Measurements from ENCODE around the gene VOPP1. TPM values are rescaled to one million over a fixed set of nuclear protein-coding genes. Genes with fewer than 3 reads are reported as not detected.

VOPP1 gene
- total and polyA plus RNA-seq, 9 of the 15 experiments (the other 6 are each of a cell fraction or from before 2014, with no cell fraction given), result 8.2 to 45.8 (median 31.2) TPM

DNA sequence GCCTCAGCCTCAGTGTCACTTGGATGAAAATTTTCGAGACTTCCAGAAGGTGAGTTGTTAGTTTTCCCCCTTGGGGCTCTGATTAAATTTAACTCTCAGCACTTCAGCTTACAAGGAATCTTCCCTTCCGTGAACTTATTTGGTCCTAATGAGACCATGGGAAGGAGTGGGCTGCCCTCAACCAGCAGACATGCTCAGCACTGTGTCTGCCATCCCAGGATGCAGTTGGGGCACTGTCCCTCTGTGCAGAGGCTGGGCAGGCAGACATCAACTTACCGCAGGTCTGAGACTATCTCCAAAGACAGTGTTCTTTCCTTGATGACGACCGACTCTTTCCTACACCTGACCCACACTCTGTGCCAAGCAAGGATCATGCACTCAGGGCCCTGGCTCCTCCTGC is 36.7 kb downstream of the VOPP1 start (continued):
- TF ChIP-seq BCL6 (CRISPR knock-in tag; IDR thresholded peaks at IDR 0.05), result no peak
- TF ChIP-seq, protein P1, sequence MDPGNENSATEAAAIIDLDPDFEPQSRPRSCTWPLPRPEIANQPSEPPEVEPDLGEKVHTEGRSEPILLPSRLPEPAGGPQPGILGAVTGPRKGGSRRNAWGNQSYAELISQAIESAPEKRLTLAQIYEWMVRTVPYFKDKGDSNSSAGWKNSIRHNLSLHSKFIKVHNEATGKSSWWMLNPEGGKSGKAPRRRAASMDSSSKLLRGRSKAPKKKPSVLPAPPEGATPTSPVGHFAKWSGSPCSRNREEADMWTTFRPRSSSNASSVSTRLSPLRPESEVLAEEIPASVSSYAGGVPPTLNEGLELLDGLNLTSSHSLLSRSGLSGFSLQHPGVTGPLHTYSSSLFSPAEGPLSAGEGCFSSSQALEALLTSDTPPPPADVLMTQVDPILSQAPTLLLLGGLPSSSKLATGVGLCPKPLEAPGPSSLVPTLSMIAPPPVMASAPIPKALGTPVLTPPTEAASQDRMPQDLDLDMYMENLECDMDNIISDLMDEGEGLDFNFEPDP (CRISPR knock-in tag; IDR thresholded peaks at IDR 0.05), result no peak
- TF ChIP-seq HMGN3 (IDR thresholded peaks at IDR 0.05; ENCODE audit: borderline replicate concordance, extremely low read depth, insufficient read length, low read depth, low read length), result no peak
- TF ChIP-seq, protein P2, sequence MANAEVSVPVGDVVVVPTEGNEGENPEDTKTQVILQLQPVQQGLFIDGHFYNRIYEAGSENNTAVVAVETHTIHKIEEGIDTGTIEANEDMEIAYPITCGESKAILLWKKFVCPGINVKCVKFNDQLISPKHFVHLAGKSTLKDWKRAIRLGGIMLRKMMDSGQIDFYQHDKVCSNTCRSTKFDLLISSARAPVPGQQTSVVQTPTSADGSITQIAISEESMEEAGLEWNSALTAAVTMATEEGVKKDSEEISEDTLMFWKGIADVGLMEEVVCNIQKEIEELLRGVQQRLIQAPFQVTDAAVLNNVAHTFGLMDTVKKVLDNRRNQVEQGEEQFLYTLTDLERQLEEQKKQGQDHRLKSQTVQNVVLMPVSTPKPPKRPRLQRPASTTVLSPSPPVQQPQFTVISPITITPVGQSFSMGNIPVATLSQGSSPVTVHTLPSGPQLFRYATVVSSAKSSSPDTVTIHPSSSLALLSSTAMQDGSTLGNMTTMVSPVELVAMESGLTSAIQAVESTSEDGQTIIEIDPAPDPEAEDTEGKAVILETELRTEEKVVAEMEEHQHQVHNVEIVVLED (CRISPR knock-in tag; IDR thresholded peaks at IDR 0.05), result no peak

DNA sequence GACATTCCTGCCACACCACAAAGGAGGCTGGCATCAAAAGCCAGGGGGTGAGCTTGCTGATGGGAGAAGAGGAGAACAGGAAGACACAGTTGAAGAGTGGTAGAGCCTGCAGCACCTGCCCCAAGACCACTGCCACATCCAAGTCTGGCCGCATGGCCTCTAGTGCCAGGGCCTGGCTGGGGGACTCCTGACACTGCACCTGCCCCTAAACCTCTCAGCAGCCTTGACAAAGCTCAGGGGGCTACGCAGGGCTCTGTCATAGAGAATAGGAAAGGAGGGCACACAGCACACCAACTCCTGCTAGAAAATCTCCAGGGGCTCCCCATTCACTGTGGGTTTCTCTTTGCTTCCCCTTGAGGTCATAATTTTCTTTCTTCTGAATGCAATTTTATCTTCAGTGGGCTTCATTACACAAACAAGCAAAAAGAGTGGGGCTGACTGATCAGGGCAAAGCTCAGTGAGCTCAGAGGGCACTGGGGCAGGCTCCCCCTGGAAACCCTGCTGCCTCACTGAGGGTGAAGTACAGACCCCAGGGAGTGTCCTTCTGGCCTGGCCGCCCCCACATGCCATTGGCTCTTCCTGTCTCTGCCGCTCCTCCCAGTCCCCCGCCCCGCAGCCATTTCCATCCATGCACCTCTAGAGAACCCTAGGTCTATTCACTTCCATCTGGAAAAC is 37.2 kb downstream of the VOPP1 start:
- H3K27me3 ChIP-seq (ENCODE audit: control insufficient read depth in 2 of 2, insufficient read depth in 2 of 2, low read length in 2 of 2), result no peaks in the 10 kb centered on the region
- FAIRE-seq (no peak), DNase-seq (ENCODE audit: extremely low read depth in 1 of 4, low spot score in 3 of 4) (no peak), ATAC-seq (peak; percentile 34; the same call in 2 of the 3 replicates)
- peaks cover 0 to 13% of the 10 kb centered on the region in 2 experiments for H3K4me1 ChIP-seq (replicated peaks in 1 of 2; ENCODE audit: control insufficient read depth in 2 of 2, insufficient read depth in 2 of 2, low read length in 2 of 2)
- H3K36me3 ChIP-seq (ENCODE audit: control insufficient read depth, insufficient read depth, low read length), result no peaks in the 10 kb centered on the region
- BruUV-seq (replicated peaks), result no TSS peak
- in situ Hi-C loops (cut with MboI), result no loop called here
- 0 out of 4 replicates have a peak overlapping the region, but pooled peaks of 1 of the 2 experiments have one; percentile 39 for H3K9ac ChIP-seq (ENCODE audit: insufficient read depth in 1 of 2, low read depth in 2 of 2, low read length in 2 of 2)
- no peak overlapping the region for H3K27ac ChIP-seq (ENCODE audit: extremely low read depth, low read depth, low read length)
- peaks cover 6% of the 10 kb centered on the region; the same call in 1 of the 3 replicates for H3K79me2 ChIP-seq (ENCODE audit: control insufficient read depth, insufficient read depth, low read length)
- WGBS (ENCODE audit: insufficient coverage, low coverage, missing lambda C conversion rate), result 79% methylated on average over 5 of the region's 6 CpGs
- intact Hi-C loops (cut with micrococcal nuclease), result no loop called here
- peaks cover 20% of the 10 kb centered on the region for H4K20me1 ChIP-seq (replicated peaks; ENCODE audit: control insufficient read depth, insufficient read depth, low read length)
- H3K4me2 ChIP-seq (ENCODE audit: insufficient read depth, low read length), result no peak overlapping the region
- no peak overlapping the region for H3K4me3 ChIP-seq
- ChIA-PET CTCF (ENCODE audit: low intra/inter-chr PET ratio) (no interaction called here), POLR2A (interaction anchor here (1.1 kb wide), 1 partner anchor 16 kb away, joined by 4 read pairs; no protein-coding TSS in a partner anchor)
- no peaks in the 10 kb centered on the region for H3K9me3 ChIP-seq (replicated peaks; ENCODE audit: control insufficient read depth, insufficient read depth, low read depth, low read length)
- H3K9me1 ChIP-seq (ENCODE audit: control insufficient read depth, insufficient read depth, low read length), result no peaks in the 10 kb centered on the region
- H2AFZ ChIP-seq (ENCODE audit: low read depth, low read length), result no peak overlapping the region
- TF ChIP-seq, protein P3, sequence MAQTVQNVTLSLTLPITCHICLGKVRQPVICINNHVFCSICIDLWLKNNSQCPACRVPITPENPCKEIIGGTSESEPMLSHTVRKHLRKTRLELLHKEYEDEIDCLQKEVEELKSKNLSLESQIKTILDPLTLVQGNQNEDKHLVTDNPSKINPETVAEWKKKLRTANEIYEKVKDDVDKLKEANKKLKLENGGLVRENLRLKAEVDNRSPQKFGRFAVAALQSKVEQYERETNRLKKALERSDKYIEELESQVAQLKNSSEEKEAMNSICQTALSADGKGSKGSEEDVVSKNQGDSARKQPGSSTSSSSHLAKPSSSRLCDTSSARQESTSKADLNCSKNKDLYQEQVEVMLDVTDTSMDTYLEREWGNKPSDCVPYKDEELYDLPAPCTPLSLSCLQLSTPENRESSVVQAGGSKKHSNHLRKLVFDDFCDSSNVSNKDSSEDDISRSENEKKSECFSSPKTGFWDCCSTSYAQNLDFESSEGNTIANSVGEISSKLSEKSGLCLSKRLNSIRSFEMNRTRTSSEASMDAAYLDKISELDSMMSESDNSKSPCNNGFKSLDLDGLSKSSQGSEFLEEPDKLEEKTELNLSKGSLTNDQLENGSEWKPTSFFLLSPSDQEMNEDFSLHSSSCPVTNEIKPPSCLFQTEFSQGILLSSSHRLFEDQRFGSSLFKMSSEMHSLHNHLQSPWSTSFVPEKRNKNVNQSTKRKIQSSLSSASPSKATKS (CRISPR knock-in tag; IDR thresholded peaks at IDR 0.05), result no peak
- no peak for TF ChIP-seq BDP1 (IDR thresholded peaks at IDR 0.05; ENCODE audit: insufficient read depth, insufficient read length)
- TF ChIP-seq EZH2 (IDR thresholded peaks at IDR 0.05; ENCODE audit: borderline replicate concordance, low read depth, low read length), result no peak
- TF ChIP-seq, protein P4, sequence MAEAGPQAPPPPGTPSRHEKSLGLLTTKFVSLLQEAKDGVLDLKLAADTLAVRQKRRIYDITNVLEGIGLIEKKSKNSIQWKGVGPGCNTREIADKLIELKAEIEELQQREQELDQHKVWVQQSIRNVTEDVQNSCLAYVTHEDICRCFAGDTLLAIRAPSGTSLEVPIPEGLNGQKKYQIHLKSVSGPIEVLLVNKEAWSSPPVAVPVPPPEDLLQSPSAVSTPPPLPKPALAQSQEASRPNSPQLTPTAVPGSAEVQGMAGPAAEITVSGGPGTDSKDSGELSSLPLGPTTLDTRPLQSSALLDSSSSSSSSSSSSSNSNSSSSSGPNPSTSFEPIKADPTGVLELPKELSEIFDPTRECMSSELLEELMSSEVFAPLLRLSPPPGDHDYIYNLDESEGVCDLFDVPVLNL (CRISPR knock-in tag; IDR thresholded peaks at IDR 0.05; ENCODE audit: low read depth), result no peak
- no peak for TF ChIP-seq PHF8 (IDR thresholded peaks at IDR 0.05; ENCODE audit: borderline replicate concordance, low read length)
- TF ChIP-seq U2AF1 (optimal IDR thresholded peaks at IDR 0.05; ENCODE audit: low read depth, low read length), result no peak
- no peak for TF ChIP-seq POLR3G (IDR thresholded peaks at IDR 0.05; ENCODE audit: extremely low read depth, insufficient read length, insufficient replicate concordance)
- TF ChIP-seq MEF2D (tag; conservative IDR thresholded peaks at IDR 0.05; ENCODE audit: low read depth), result no peak
